ENCODE data around the gene HDAC9. TPM values are rescaled to one million over a fixed set of nuclear protein-coding genes. Genes with fewer than 3 reads are reported as not detected.

The HDAC9 gene
- total and polyA plus RNA-seq, 2 of the 13 experiments (the other 11 are each of a cell fraction or from before 2014, with no cell fraction given): 0.05 to 0.07 TPM

GRCh38 chr7:18778594-18778993 lies 283.0 kb downstream of the HDAC9 start:
- in situ Hi-C loops (cut with HindIII; ENCODE audit: extremely low pct_ligation_motif_present, low pct_unique_long_range_greater_than_20kb) (no loop called here), intact Hi-C loops (cut with micrococcal nuclease; ENCODE audit: unreplicated experiment) (no loop called here)
- no peaks in the 10 kb centered on the region for H3K36me3 ChIP-seq (replicated peaks in 1 of 2; ENCODE audit: control insufficient read depth in 1 of 2, insufficient read depth in 2 of 2, low read length in 2 of 2)
- ChIA-PET CTCF (ENCODE audit: low intra/inter-chr PET ratio, low total read pairs) (no interaction called here), POLR2A (no interaction called here)
- no peaks in the 10 kb centered on the region for H3K79me2 ChIP-seq (ENCODE audit: insufficient read depth, low read length)
- TF ChIP-seq DDIT3 (CRISPR knock-in tag; IDR thresholded peaks at IDR 0.05): no peak
- no peak for TF ChIP-seq ASH2L (IDR thresholded peaks at IDR 0.05; ENCODE audit: insufficient read length, low read depth, low read length)
- no peak for TF ChIP-seq DRAP1 (CRISPR knock-in tag; IDR thresholded peaks at IDR 0.05)
- TF ChIP-seq CBFB (CRISPR knock-in tag; IDR thresholded peaks at IDR 0.05): no peak
- TF ChIP-seq AGO2 (optimal IDR thresholded peaks at IDR 0.05; ENCODE audit: low read depth, low read length): no peak
- H3K27me3 ChIP-seq (ENCODE audit: control insufficient read depth in 1 of 2, insufficient read depth in 2 of 2, low read length in 2 of 2): no peaks in the 10 kb centered on the region
- no peak overlapping the region for H2AFZ ChIP-seq (ENCODE audit: low read length)
- H3K27ac ChIP-seq (ENCODE audit: extremely low read length, insufficient read depth, low read length): no peak overlapping the region
- 15% methylated on average over 3 of the region's 3 CpGs for WGBS (ENCODE audit: low lambda C conversion rate)
- H3K4me1 ChIP-seq (ENCODE audit: insufficient read depth, low read length): no peaks in the 10 kb centered on the region
- no peak overlapping the region for H3K4me3 ChIP-seq (replicated peaks in 1 of 3; ENCODE audit: insufficient read depth in 1 of 3, low read depth in 2 of 3, low read length in 3 of 3)
- H4K20me1 ChIP-seq (ENCODE audit: insufficient read depth, low read length): no peaks in the 10 kb centered on the region
- H3K9me3 ChIP-seq (ENCODE audit: low read length): peaks cover 45% of the 10 kb centered on the region
- no peak overlapping the region for H3K4me2 ChIP-seq (ENCODE audit: low read depth, low read length)
- ATAC-seq (no peak), FAIRE-seq (no peak), DNase-seq (ENCODE audit: low spot score) (no peak)
- no TSS peak for BruUV-seq (replicated peaks)
- H3K9ac ChIP-seq (ENCODE audit: insufficient read depth, low read depth, low read length): no peak overlapping the region

GRCh38 chr7:18780266-18780665 lies 284.7 kb downstream of the HDAC9 start:
- no peak overlapping the region for H3K9ac ChIP-seq (ENCODE audit: insufficient read depth, low read depth, low read length)
- H4K20me1 ChIP-seq (ENCODE audit: insufficient read depth, low read length): no peaks in the 10 kb centered on the region
- H3K27me3 ChIP-seq (ENCODE audit: control insufficient read depth in 1 of 2, insufficient read depth in 2 of 2, low read length in 2 of 2): no peaks in the 10 kb centered on the region
- DNase-seq (ENCODE audit: low spot score) (no peak), FAIRE-seq (no peak), ATAC-seq (no peak)
- ChIA-PET CTCF (ENCODE audit: low intra/inter-chr PET ratio, low total read pairs) (no interaction called here), POLR2A (no interaction called here)
- intact Hi-C loops (cut with micrococcal nuclease; ENCODE audit: unreplicated experiment): no loop called here
- H3K36me3 ChIP-seq (replicated peaks in 1 of 2; ENCODE audit: control insufficient read depth in 1 of 2, insufficient read depth in 2 of 2, low read length in 2 of 2): no peaks in the 10 kb centered on the region
- H3K9me3 ChIP-seq (ENCODE audit: low read length): peaks cover 42% of the 10 kb centered on the region
- H3K4me3 ChIP-seq (replicated peaks in 1 of 3; ENCODE audit: insufficient read depth in 1 of 3, low read depth in 2 of 3, low read length in 3 of 3): no peak overlapping the region
- in situ Hi-C loops (cut with HindIII; ENCODE audit: extremely low pct_ligation_motif_present, low pct_unique_long_range_greater_than_20kb): no loop called here
- H3K4me1 ChIP-seq (ENCODE audit: insufficient read depth, low read length): no peaks in the 10 kb centered on the region
- H2AFZ ChIP-seq (ENCODE audit: low read length): no peak overlapping the region
- no peaks in the 10 kb centered on the region for H3K79me2 ChIP-seq (ENCODE audit: insufficient read depth, low read length)
- no peak overlapping the region for H3K27ac ChIP-seq (ENCODE audit: extremely low read length, insufficient read depth, low read length)
- no TSS peak for BruUV-seq (replicated peaks)
- H3K4me2 ChIP-seq (ENCODE audit: low read depth, low read length): no peak overlapping the region
- TF ChIP-seq DRAP1 (CRISPR knock-in tag; IDR thresholded peaks at IDR 0.05): no peak
- TF ChIP-seq ZNF775 (CRISPR knock-in tag; IDR thresholded peaks at IDR 0.05; ENCODE audit: borderline replicate concordance): no peak
- TF ChIP-seq MIER2 (CRISPR knock-in tag; IDR thresholded peaks at IDR 0.05): no peak
- no peak for TF ChIP-seq U2AF1 (optimal IDR thresholded peaks at IDR 0.05; ENCODE audit: low read depth, low read length)
- TF ChIP-seq ETS1 (CRISPR knock-in tag; IDR thresholded peaks at IDR 0.05): no peak
- no peak for TF ChIP-seq ZNF468 (CRISPR knock-in tag; IDR thresholded peaks at IDR 0.05)
- no peak for TF ChIP-seq SRF (IDR thresholded peaks at IDR 0.05; ENCODE audit: low read depth, low read length)
- no peak for TF ChIP-seq ZNF530 (CRISPR knock-in tag; IDR thresholded peaks at IDR 0.05; ENCODE audit: low read depth)
- TF ChIP-seq ZNF138 (CRISPR knock-in tag; IDR thresholded peaks at IDR 0.05; ENCODE audit: low read depth): no peak
- TF ChIP-seq TAF15 (IDR thresholded peaks at IDR 0.05; ENCODE audit: low read depth, low read length, poor library complexity, severe bottlenecking): no peak
- no peak for TF ChIP-seq SP4 (CRISPR knock-in tag; IDR thresholded peaks at IDR 0.05)
- TF ChIP-seq ZMAT3 (CRISPR knock-in tag; conservative IDR thresholded peaks at IDR 0.05): no peak
